Cardiac fibroblast (primary cell): ENCODE data around the gene DPP6.

ENCODE experiments used
- DNase-seq, 2 donors: peaks; one replicate each; pipeline versions ENCODE4 v3.0.0 to v3.0.0-alpha.2; 2010; ENCODE audit warnings: low read depth in 2 of 2
- H3K4me3 ChIP-seq, 2 donors: replicated peaks in 1 of 2; 1 replicate in 1 of 2; 2 replicates in 1 of 2; pipeline ENCODE4 v1.5.1; 2011; ENCODE audit warnings: low read depth in 2 of 2, low read length in 2 of 2, mild to moderate bottlenecking in 2 of 2, moderate library complexity in 1 of 2
- TF ChIP-seq, protein P1 (sequence below): IDR thresholded peaks from one replicate; pipeline ENCODE4 v1.5.1; 2011; ENCODE audit warnings: low read depth, mild to moderate bottlenecking, low read length, inconsistent platforms

DPP6 gene

DNA sequence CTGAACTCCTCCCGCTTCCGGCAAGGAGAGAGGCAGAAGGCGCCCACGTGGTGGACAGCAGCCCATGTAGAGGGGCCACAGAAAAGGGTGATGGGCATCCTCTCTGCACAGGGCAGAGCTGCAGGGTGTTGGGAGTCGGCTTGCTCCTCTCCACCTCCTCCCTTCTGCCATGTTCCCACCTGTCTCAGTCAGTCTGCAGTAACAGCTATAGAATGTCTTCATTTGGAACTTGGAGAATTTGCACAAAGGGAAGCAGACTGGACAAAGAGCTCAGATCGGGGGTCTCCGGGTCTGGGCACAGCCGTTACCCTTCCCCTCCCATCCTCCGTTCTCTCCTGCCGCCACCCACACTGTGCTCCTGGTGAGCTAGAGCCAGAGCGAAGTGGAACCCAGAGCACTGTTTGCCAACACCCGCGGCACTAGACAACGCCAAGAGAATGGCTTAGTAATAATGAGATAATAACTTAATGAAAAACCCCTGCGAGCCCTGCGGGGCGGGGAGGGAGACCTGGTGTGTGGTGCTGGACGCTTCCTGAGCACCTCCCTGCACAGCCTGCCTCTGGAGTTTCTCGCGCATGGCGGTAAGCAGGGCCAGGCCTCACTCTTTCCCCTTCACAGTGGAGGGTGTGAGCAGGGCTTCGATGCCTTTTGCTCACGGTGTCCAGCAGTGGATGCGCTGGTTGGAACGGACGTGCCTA lies 696.0 kb downstream of the DPP6 start:
- DNase-seq = no peak
- TF ChIP-seq, protein P1, sequence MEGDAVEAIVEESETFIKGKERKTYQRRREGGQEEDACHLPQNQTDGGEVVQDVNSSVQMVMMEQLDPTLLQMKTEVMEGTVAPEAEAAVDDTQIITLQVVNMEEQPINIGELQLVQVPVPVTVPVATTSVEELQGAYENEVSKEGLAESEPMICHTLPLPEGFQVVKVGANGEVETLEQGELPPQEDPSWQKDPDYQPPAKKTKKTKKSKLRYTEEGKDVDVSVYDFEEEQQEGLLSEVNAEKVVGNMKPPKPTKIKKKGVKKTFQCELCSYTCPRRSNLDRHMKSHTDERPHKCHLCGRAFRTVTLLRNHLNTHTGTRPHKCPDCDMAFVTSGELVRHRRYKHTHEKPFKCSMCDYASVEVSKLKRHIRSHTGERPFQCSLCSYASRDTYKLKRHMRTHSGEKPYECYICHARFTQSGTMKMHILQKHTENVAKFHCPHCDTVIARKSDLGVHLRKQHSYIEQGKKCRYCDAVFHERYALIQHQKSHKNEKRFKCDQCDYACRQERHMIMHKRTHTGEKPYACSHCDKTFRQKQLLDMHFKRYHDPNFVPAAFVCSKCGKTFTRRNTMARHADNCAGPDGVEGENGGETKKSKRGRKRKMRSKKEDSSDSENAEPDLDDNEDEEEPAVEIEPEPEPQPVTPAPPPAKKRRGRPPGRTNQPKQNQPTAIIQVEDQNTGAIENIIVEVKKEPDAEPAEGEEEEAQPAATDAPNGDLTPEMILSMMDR = no peak
- no peak overlapping the region for H3K4me3 ChIP-seq

DNA sequence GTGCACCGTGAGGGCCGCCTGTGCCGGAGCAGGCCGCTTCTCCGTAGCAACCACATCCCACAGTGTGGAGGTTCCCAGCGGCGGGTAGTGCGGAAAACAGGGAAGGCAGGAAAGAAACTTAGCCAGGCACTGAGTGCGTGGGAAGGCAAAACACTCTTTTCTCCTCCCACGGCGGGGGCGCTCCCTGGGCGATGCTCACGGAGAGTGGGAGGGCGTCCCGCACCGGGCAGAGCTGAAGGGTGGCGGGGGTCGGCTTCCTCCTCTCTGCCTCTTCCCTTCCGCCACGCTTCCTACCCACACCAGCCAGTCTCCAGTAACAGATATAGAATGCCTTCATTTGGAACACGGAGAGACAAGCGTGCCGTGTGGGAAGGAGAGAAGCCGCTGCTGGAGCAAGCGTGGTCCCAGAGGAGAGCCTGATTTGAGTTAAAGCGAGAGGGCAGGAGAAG lies 698.2 kb downstream of the DPP6 start:
- TF ChIP-seq, protein P1 = no peak
- no peak for DNase-seq
- no peak overlapping the region for H3K4me3 ChIP-seq

DNA sequence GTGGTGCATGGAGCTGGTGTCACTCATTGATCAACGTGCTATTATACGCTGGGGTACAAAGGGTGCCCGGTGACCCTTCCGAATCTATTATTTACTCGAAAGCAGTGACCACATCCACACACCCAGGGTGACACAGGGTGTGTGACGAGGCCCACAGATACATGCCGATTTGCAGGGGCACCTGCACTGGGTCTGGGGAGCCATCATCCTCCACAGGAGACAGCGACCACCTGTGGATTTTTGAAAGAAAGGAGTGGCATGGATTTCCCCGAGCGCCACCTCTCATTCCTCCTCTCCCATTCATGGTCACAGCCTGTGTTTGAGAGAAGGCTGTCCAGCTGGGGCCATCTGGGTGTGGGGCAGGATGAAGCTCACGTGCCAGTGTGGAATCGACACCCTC lies 701.0 kb downstream of the DPP6 start:
- no peak overlapping the region for H3K4me3 ChIP-seq
- TF ChIP-seq, protein P1 = no peak
- DNase-seq = no peak

DNA sequence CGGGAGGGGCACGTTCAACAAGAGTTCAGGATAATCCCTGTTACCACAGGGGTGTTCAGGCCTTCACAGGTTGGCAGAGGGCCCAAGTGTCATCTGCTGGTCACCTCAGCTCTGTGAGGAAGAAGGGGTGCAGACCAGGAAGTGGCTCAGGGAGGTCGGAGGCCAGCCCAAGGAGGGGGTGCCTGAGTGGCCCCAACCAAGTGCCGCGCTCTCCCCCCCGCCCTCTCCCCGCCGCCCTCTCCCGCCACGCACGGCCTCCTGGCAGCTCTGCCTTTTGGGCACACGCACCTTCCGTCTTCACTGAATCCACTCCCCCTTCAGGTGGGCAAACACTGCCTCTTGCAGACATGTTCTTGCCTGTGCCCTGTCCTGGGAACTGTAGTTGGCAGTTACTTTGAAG lies 705.6 kb downstream of the DPP6 start:
- DNase-seq = no peak
- TF ChIP-seq, protein P1 = no peak
- H3K4me3 ChIP-seq = no peak overlapping the region

DNA sequence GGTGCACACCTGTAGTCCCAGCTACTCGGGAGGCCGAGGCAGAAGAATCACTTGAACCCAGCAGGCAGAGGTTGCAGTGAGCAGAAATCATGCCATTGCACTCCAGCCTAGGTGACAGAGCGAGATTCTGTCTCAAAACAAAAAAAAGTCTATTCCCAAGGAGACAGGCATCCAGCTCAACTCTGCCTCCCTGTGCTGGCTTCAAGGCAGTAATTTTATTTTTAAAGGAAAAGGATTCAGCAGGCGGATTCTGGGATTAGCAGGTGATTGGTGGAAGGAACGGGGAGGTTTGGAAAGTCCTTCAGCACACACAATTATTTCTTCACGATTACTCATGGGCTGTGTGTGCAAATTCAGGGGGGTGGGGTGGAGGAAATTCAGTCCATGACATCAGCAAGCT lies 707.8 kb downstream of the DPP6 start:
- H3K4me3 ChIP-seq = no peak overlapping the region
- no peak for DNase-seq
- TF ChIP-seq, protein P1 = no peak

DNA sequence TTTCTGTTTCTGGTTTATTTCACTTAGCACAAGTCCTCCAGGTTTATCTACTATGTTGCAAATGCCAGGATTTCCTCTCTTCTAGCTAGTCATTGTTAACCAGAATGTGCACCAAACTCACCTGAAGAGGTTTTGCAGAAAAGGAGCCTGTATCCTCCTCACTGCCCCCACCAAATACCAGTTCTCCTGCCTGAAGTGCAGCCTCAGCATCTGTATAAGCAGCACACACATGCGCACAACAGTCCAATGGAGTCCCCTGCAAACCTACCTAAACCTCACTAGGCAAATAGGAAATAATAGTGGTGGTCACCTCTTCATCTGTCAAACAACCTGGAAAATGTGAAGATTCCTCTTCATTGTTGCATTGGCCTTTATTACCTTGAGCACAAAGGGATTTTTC lies 712.9 kb downstream of the DPP6 start:
- no peak for DNase-seq
- H3K4me3 ChIP-seq = no peak overlapping the region
- TF ChIP-seq, protein P1 = no peak

DNA sequence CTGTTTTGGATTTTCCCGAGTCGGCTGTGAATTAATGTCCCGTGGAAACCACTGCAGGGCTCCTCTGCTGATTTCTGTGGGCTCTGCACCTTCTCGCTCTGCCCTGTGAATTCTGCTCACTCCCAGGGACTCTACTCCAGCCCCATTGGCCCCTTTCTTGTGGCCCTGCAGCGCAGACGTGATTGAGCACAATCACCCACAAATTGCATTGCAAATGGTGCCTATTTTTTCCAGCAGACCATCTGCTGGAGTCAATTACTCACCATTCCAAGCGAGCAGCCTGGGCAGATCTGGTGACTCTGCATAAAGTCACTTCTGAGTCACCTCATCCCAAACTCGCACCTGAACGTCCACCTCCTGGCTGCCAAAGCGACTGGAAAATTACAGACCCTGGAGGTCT lies 714.9 kb downstream of the DPP6 start:
- DNase-seq = no peak
- no peak overlapping the region for H3K4me3 ChIP-seq
- TF ChIP-seq, protein P1 = no peak
